Stimulated activated CD8-positive, alpha-beta memory T cell treated with anti-CD3 and anti-CD28 coated beads, Interleukin-7, amount 100 ng/mL, for 24 hours (primary cell): Measurements from ENCODE around the gene C5orf58.

Experiments
- DNase-seq: peaks from one replicate; pipeline ENCODE4 v3.0.0-alpha.2; 2020; ENCODE audit warnings: low read depth

C5orf58 gene

GRCh38 chr5:170283296-170283695 lies 50.5 kb downstream of the C5orf58 start:
- DNase-seq, result no peak

- no peak for DNase-seq
These were observed 51.4 kb downstream of the C5orf58 start for GRCh38 chr5:170284231-170284630.

GRCh38 chr5:170285181-170285580 lies 52.4 kb downstream of the C5orf58 start:
- DNase-seq, result no peak

- DNase-seq, result no peak
These were observed 53.7 kb downstream of the C5orf58 start for GRCh38 chr5:170286386-170286925.

GRCh38 chr5:170287532-170287931 lies 54.7 kb downstream of the C5orf58 start:
- DNase-seq, result no peak

- no peak for DNase-seq
These were observed 55.4 kb downstream of the C5orf58 start for GRCh38 chr5:170288151-170288550.

- no peak for DNase-seq
These were observed 55.8 kb downstream of the C5orf58 start for GRCh38 chr5:170288551-170288950.

- DNase-seq, result no peak
These were observed 56.3 kb downstream of the C5orf58 start for GRCh38 chr5:170289121-170289520.

- no peak for DNase-seq
These were observed 57.0 kb downstream of the C5orf58 start for GRCh38 chr5:170289764-170290163.

GRCh38 chr5:170290498-170290897 lies 57.7 kb downstream of the C5orf58 start:
- no peak for DNase-seq

- DNase-seq, result no peak
These were observed 59.7 kb downstream of the C5orf58 start for GRCh38 chr5:170292179-170293104.

- DNase-seq, result no peak
These were observed 60.5 kb downstream of the C5orf58 start for GRCh38 chr5:170293273-170293672.

GRCh38 chr5:170294057-170294456 lies 61.3 kb downstream of the C5orf58 start:
- no peak for DNase-seq

GRCh38 chr5:170294556-170294955 lies 61.8 kb downstream of the C5orf58 start:
- DNase-seq, result no peak
